Transverse colon (tissue), 4 donors: Measurements from ENCODE around the gene MAP4K3.

ENCODE experiments used
- CTCF ChIP-seq, 5 experiments: fragments of 200-600 bp in 3 of 5; fragments of 450-650 bp in 2 of 5; sonication (generic) in 3 of 5; IDR thresholded peaks; 1 replicate in 2 of 5; 2 replicates in 3 of 5; pipeline ENCODE4 v1.5.1; 2016 to 2017; ENCODE audit warnings: antibody characterized with exemption in 5 of 5, inconsistent platforms in 3 of 5, mild to moderate bottlenecking in 2 of 5, moderate library complexity in 1 of 5
- EP300 ChIP-seq: sonication (generic); formaldehyde crosslinking; IDR thresholded peaks from one replicate; pipeline ENCODE4 v1.6.1; 2017; ENCODE audit warnings: antibody characterized with exemption, low read depth
- POLR2A ChIP-seq: fragments of 450-650 bp; IDR thresholded peaks from one replicate; pipeline ENCODE4 v1.6.1; 2016; ENCODE audit warnings: antibody characterized with exemption, mild to moderate bottlenecking, moderate library complexity
- POLR2AphosphoS5 ChIP-seq, 3 donors: sonication (generic); formaldehyde crosslinking; IDR thresholded peaks; one replicate each; pipeline ENCODE4 v1.6.1; 2016; ENCODE audit warnings: antibody characterized with exemption in 3 of 3

GRCh38 chr2:39243469-39244123 is 193.5 kb downstream of the MAP4K3 start, which contains the start of gene CDKL4:
- TF ChIP-seq CTCF (IDR thresholded peaks at IDR 0.05) (no peak), POLR2A (no peak), POLR2AphosphoS5 (IDR thresholded peaks at IDR 0.05) (no peak), EP300 (no peak)
